Gastrocnemius medialis (tissue), 4 donors: ENCODE measurements around the gene UNC13C.

Experiments
- POLR2A ChIP-seq, 2 donors: fragments of 450-650 bp; IDR thresholded peaks; one replicate each; pipeline ENCODE4 v1.6.1; 2017; ENCODE audit warnings: antibody characterized with exemption in 2 of 2, mild to moderate bottlenecking in 2 of 2, moderate library complexity in 2 of 2
- TF ChIP-seq, protein P1 (sequence below), 5 experiments: fragments of 450-650 bp in 3 of 5; fragments of 200-600 bp in 2 of 5; sonication (generic) in 2 of 5; IDR thresholded peaks in 4 of 5; conservative IDR thresholded peaks in 1 of 5; 1 replicate in 4 of 5; 2 replicates in 1 of 5; pipeline ENCODE4 v1.5.1; 2016 to 2019; ENCODE audit warnings: antibody characterized with exemption in 5 of 5, mild to moderate bottlenecking in 3 of 5, moderate library complexity in 3 of 5

DNA sequence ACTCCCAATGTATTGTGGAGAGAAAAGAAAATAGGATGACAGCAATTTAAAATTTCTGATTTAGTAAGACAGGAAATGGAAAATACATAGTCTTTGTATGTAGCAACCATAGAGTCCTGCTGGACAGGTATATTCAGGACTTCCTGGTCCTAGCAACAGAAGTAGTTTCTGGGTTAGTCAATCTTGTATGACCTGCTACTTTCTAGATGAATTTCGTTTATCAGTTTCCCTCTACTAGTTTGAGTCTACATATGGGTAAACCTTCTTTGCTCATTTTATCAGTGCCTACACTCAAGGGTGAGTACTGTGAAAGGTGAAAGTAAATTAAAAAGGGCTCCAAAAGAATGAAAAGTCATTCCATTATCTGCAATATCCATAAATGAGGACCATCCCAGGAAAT lies 309.8 kb downstream of the UNC13C start:
- TF ChIP-seq, protein P1, sequence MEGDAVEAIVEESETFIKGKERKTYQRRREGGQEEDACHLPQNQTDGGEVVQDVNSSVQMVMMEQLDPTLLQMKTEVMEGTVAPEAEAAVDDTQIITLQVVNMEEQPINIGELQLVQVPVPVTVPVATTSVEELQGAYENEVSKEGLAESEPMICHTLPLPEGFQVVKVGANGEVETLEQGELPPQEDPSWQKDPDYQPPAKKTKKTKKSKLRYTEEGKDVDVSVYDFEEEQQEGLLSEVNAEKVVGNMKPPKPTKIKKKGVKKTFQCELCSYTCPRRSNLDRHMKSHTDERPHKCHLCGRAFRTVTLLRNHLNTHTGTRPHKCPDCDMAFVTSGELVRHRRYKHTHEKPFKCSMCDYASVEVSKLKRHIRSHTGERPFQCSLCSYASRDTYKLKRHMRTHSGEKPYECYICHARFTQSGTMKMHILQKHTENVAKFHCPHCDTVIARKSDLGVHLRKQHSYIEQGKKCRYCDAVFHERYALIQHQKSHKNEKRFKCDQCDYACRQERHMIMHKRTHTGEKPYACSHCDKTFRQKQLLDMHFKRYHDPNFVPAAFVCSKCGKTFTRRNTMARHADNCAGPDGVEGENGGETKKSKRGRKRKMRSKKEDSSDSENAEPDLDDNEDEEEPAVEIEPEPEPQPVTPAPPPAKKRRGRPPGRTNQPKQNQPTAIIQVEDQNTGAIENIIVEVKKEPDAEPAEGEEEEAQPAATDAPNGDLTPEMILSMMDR (IDR thresholded peaks at IDR 0.05 in 4 of 5, conservative IDR thresholded peaks at IDR 0.05 in 1 of 5) = no peak
- no peak for TF ChIP-seq POLR2A (IDR thresholded peaks at IDR 0.05)
